Kidney (tissue), 14 donors: ENCODE data around the gene OBP2A. TPM values are rescaled to one million over a fixed set of nuclear protein-coding genes. Genes with fewer than 3 reads are reported as not detected.

Source experiments
- DNase-seq, 5 donors: peaks; one replicate each; pipeline ENCODE4 v3.0.0-alpha.2; 2013 to 2020
- FAIRE-seq: peaks from 2 replicates; lab custom pipeline; 2012; peaks lifted over from hg19 to GRCh38; lab: Jason Lieb, UNC
- H3K27ac ChIP-seq, 2 donors: one replicate each; pipeline ENCODE4 v1.7.0; 2013; ENCODE audit warnings: low read depth in 2 of 2, low read length in 2 of 2, inconsistent platforms in 1 of 2
- H3K27me3 ChIP-seq: one replicate; pipeline ENCODE4 v1.7.1; 2013; ENCODE audit warnings: low read length, inconsistent platforms; ENCODE audit not compliant: control insufficient read depth, insufficient read depth
- H3K36me3 ChIP-seq, 3 donors: one replicate each; pipeline versions ENCODE4 v1.7.0 to v1.7.1; 2013; ENCODE audit warnings: low read length in 3 of 3, control low read depth in 1 of 3, inconsistent platforms in 1 of 3; ENCODE audit not compliant: insufficient read depth in 3 of 3, control insufficient read depth in 2 of 3
- H3K4me1 ChIP-seq, 3 donors: one replicate each; pipeline versions ENCODE4 v1.7.0 to v1.7.1; 2013; ENCODE audit warnings: low read length in 3 of 3, inconsistent platforms in 1 of 3, low read depth in 1 of 3; ENCODE audit not compliant: control insufficient read depth in 2 of 3, insufficient read depth in 2 of 3
- H3K4me3 ChIP-seq, 3 donors: one replicate each; pipeline versions ENCODE4 v1.7.0 to v1.8.1; 2013; ENCODE audit warnings: low read length in 3 of 3, control low read depth in 1 of 3, inconsistent platforms in 1 of 3
- H3K9ac ChIP-seq, 3 donors: one replicate each; pipeline versions ENCODE4 v1.7.0 to v1.7.1; 2013; ENCODE audit warnings: low read length in 3 of 3, control low read depth in 1 of 3, inconsistent platforms in 1 of 3
- H3K9me3 ChIP-seq, 3 donors: one replicate each; pipeline versions ENCODE4 v1.7.0 to v1.7.1; 2013; ENCODE audit warnings: low read length in 3 of 3, control low read depth in 1 of 3, inconsistent platforms in 1 of 3; ENCODE audit not compliant: control insufficient read depth in 2 of 3, insufficient read depth in 1 of 3
- CTCF ChIP-seq: IDR thresholded peaks from 3 replicates; pipeline ENCODE4 v1.5.1; 2012; ENCODE audit warnings: mild to moderate bottlenecking, moderate library complexity, borderline replicate concordance; ENCODE audit not compliant: insufficient read depth; ENCODE audit errors: extremely low read depth
- intact Hi-C: fragments of 100-400 bp; cut with DNase I; formaldehyde crosslinking; loops from one replicate; pipeline ENCODE4 v1.11.1; 2022
- polyA plus RNA-seq: library from polyadenylated mRNA; stranded (reverse); fragments of 350-450 nt; fragmentation: Illumina TruSeq; extraction: RNeasy Lipid Tissue Mini Kit (QIAGEN cat#74804); gene quantifications from one replicate; pipeline ENCODE4 v1.2.3, GENCODE V29; 2014; ENCODE audit warnings: low read depth, low replicate concordance; ENCODE audit not compliant: insufficient read depth
- total RNA-seq: library from RNA; stranded (reverse); fragmentation: NEBNext Ultra II Directional; extraction: Animal tissue kit (Norgen Biotek cat#: 25700); gene quantifications from one replicate; pipeline ENCODE4 v1.2.1, GENCODE V29; 2021
- donor health status: control.
- donor health status: control.
- donor health status: control.
- donor health status: control.
- donor health status: control.
- donor health status: DM: yes; HTN: yes; CAD: no.
- donor health status: Normal renal cell carcinoma (clear cell type).

The OBP2A gene
- total and polyA plus RNA-seq, 2 donors from 2014 or later, result not detected

- no peak for DNase-seq
- FAIRE-seq, result no peak
- Histone ChIP-seq H3K4me1 (no peaks in the 10 kb centered on the region), H3K9ac (no peak overlapping the region), H3K9me3 (no peaks in the 10 kb centered on the region), H3K27ac (no peak overlapping the region), H3K36me3 (no peaks in the 10 kb centered on the region), H3K4me3 (no peak overlapping the region), H3K27me3 (no peaks in the 10 kb centered on the region)
- no peak for TF ChIP-seq CTCF
- intact Hi-C loops, result no loop called here
These were observed 17.1 kb downstream of the OBP2A start for GRCh38 chr9:135563039-135563476.

GRCh38 chr9:135563858-135564257 lies 17.9 kb downstream of the OBP2A start:
- DNase-seq, result peak in 1 of 5 donors; percentile 18
- Histone ChIP-seq H3K4me1 (no peaks in the 10 kb centered on the region), H3K27me3 (no peaks in the 10 kb centered on the region), H3K4me3 (no peak overlapping the region), H3K9ac (no peak overlapping the region), H3K27ac (no peak overlapping the region), H3K36me3 (no peaks in the 10 kb centered on the region), H3K9me3 (no peaks in the 10 kb centered on the region)
- FAIRE-seq, result no peak
- no peak for TF ChIP-seq CTCF
- intact Hi-C loops, result no loop called here

GRCh38 chr9:135565141-135565628 lies 19.3 kb downstream of the OBP2A start:
- no peaks in the 10 kb centered on the region for H3K36me3 ChIP-seq
- no peak overlapping the region for H3K9ac ChIP-seq
- no peak for TF ChIP-seq CTCF
- H3K27me3 ChIP-seq, result no peaks in the 10 kb centered on the region
- no peak for FAIRE-seq
- H3K4me1 ChIP-seq, result no peaks in the 10 kb centered on the region
- no peaks in the 10 kb centered on the region for H3K9me3 ChIP-seq
- H3K4me3 ChIP-seq, result no peak overlapping the region
- DNase-seq, result peak in 1 of 5 donors; percentile 31
- intact Hi-C loops, result no loop called here
- no peak overlapping the region for H3K27ac ChIP-seq

GRCh38 chr9:135565636-135566035 lies 19.7 kb downstream of the OBP2A start:
- FAIRE-seq, result no peak
- no peak overlapping the region for H3K4me3 ChIP-seq

More at GRCh38 chr9:135565636-135566035, 19.7 kb downstream of the OBP2A start:
- no peaks in the 10 kb centered on the region for H3K27me3 ChIP-seq
- H3K27ac ChIP-seq, result no peak overlapping the region
- no peak overlapping the region for H3K9ac ChIP-seq
- DNase-seq, result peak in 3 of 5 donors; percentile 13 to 24 (median 13)
- intact Hi-C loops, result no loop called here
- no peaks in the 10 kb centered on the region for H3K36me3 ChIP-seq
- H3K4me1 ChIP-seq, result no peaks in the 10 kb centered on the region
- no peaks in the 10 kb centered on the region for H3K9me3 ChIP-seq
- TF ChIP-seq CTCF, result no peak
